NCI-H1436 (cell line): ENCODE data around the gene EIF3J.
"Not testable (repeated sequence)": the region's sequence is repeated elsewhere in the genome, so short reads cannot be mapped to it uniquely, and the experiment has no call there.

Experiments
- DNase-seq: peaks from one replicate; lab custom pipeline; 2025; lab: John Stamatoyannopoulos, UW

EIF3J gene

DNA sequence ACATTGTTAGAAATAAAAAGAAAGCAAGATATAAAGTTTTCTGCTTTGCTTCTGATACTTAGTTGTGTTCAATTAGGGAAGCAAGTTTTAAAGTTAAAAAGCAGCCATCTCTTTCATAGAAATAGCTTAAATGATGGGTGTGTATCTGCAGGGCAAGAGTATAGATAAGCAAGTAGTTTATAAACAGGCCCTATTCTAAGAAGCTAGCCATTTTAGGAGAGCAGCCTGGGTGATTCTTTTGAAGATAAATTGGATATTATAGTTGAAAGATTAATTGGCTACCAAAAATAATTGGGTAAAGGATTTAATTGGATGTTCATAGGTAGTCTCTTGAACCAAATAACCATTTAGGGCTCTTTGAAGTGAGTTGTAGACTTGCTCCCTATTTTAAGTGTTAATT, 5.6 kb downstream of the EIF3J start:
- no peak for DNase-seq

DNA sequence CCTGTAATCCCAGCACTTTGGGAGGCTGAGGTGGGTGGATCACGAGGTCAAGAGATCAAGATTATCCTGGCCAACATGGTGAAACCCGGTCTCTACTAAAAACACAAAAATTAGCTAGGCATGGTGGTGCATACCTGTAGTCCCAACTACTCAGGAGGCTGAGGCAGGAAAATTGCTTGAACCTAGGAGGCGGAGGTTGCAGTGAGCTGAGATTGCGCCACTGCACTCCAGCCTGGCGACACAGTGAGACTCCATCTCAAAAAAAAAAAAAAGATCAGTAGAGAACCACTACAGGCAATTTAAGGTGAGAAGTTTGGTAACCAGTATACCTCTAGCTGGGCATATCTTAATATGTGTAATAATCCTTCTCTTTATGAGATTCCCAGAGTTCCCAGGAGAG, 7.8 kb downstream of the EIF3J start:
- not testable (repeated sequence) for DNase-seq

DNA sequence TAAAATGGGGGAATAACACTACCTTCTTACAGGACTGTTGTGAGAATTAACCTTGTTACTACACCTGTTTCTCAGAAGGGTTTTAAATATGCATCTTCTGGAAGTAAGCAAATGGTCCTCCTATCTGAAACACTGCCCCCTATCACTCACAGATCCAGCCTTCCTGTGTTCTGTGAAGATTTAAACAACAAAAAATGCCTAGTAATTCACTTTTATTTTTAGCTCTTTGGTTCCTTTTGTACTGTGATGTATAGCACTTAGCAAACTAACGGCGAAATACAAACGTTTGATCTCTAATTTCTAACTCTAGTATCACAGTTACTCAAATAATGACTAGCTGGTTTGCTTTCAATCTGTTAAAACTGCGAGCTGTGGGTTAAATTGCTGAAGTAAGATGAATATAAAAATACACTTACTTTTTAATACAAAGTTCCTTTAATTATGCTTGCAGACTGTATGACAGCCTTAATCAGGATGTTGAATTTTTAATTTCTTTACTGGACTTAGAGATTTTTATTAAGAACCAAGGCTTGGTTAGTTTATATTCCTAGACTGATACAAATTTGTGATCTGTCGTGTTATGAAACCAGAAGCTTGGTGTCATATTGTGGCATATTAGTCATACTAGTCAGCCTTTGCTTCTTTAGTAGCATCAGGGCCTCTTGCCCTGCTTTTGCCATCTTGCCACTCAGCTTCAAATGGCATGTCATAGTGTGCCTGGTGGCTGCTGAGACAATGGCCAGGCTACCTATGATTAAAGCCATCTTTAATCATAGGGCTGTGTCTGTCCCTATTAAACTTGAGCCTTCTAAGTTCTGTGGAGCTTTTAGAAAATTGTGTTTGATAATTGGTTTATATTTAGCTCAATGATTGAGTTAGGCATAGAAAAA, 9.2 kb downstream of the EIF3J start:
- no peak for DNase-seq

DNA sequence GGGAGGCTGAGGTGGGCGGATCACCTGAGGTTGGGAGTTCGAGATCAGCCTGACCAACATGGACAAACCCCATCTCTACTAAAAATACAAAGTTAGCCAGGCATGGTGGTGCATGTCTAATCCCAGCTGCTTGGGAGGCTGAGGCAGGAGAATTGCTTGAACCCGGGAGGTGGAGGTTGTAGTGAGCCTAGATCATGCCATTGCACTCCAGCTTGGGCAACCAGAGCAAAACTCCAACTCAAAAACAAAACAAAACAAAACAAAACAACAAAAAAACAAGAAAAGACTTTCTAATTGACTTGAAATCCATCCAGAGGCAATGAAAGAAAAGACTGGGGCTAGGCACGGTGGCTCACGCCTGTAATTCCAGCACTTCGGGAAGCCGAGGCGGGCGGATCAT, 12.2 kb downstream of the EIF3J start:
- DNase-seq, result not testable (repeated sequence)

DNA sequence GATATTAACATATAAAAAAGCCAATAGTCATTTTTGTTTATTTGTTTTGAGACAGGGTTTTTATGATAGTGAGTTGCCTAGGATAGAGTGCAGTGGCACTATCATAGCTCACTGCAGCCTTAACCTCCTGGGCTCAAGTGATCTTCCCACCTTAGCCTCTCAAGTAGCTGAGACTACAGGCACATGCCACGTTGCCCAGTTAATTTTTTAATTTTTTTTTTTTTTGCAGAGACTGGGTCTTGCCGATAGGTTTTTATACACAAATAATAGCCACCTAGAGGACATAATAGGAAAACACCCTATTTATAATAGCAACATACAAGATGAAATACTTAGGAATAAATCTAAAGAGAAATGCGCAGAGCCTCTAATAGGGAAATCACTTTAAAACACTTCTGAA, 13.3 kb downstream of the EIF3J start:
- DNase-seq, result no peak

DNA sequence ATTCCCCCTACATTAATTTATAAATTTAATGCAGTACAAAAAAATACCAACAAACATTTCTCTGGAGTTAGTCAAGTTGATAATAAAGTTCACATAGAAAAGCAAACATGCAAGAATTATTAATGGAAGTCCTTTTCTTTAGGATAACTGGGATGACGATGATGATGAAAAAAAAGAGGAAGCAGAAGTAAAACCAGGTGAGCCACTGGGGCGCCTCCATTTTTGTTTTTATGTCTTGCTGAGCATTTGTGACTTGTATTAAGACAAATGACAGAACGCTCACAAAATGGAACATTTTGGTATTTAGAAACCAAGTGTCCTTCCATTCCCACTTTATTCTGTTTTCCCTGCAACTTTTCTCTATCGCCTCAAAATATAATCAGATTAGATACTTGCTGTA, 13.8 kb downstream of the EIF3J start:
- no peak for DNase-seq

DNA sequence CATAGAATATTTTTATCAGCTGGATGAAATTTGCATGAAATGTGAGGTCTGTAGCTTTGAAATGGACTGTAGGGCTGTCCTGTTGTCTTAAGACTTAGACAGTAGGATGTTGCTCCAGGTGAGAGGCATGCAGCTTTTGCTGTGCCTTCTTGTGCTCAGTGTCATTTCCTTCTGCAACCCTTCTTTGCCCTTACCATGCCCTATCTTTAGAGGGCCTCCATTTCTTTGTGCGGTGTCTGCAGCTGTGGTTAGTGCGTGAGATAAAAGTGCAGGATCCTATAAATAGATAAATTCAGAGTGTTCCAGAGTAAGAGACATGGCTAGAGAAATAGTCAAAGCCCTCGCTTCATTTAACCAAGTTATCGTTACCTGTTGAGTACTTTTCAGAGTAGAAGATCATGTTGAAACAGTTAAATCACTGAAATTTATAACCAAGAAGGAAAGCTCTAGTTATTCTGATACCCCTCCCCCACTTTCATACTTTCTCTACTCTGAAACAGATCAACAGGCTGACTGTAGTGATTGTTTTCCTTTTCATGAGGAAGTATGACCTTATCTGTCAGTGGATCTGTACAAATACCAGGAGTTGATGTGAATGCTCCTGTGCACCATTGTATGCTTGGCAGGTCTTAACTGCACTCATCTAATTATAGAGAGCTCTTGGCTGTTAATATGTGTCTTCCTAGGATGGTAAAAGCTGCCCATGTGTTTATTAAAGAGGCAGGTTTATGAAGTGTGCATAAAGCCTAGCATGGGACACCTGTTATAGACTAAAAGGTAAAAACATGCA, 18.2 kb downstream of the EIF3J start:
- no peak for DNase-seq

DNA sequence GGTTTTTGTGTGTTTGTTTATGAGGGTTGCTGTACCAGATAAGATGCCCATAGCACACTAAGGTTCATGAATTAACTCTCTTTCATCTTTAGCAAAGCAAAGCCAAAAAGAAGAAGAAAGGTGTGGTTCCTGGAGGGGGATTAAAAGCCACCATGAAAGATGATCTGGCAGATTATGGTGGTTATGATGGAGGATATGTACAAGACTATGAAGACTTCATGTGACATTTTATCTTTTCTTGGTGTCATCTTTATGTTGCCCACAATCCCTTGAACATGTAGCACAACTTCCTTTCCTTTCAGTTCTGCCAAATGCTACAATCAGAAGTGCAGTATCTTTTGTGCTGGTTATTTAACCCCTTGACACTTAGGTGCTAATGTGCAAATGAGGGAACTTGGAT, 24.0 kb downstream of the EIF3J start:
- not testable (repeated sequence) for DNase-seq

DNA sequence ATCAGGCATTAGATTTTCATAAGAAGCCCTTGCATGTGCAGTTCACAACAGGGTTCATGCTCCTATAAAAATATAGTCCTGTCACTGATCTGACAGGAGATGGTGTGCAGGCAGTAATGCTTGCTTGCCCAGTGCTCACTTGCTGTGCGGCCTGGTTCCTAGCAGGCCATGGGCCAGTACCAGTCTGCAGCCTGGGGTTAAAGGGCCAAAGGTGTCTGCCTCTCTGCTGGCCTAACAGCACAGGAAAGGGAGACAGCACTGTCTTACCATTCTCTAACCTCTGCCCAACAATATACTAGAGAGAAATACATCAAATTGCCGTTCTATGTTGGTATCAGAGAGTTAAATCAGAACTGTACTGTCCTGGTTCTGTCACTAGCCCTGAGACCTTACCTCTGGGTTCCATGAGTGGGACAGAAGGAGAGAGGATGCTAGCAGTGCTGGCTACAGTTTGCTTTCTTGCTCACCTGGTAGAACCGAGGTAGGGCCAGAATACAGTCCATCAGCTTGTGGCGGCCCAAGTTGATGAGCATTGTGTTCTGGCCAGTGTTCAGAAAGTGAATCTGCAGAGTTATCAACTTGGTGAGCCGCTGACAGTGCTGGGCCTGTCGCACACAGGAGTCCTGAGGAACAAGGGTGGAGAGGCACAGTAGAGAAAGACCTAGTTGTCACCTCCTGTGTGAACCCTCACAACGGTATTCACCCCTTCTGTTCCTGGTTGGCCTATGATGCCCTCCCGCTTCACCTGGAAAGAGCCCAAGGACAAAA, 28.6 kb downstream of the EIF3J start:
- DNase-seq, result no peak

DNA sequence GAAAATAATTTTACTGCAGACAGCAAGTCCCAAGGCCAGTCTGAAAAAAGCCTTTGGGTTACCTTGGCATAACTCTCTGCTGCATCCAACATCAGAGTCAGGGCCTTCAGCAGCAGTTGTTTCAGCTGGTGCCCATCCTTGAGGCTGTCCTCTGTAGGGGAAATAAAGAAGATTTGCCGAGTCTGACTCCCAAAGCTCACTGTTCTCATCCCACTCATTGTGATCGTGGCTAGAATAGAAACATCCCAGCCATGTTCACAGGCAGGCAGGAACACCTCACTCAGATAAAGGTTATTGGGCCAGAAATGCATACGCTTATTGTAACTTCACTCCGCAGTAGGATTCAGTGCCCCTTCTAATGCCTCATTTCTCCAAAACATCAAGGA, 29.2 kb downstream of the EIF3J start:
- no peak for DNase-seq

DNA sequence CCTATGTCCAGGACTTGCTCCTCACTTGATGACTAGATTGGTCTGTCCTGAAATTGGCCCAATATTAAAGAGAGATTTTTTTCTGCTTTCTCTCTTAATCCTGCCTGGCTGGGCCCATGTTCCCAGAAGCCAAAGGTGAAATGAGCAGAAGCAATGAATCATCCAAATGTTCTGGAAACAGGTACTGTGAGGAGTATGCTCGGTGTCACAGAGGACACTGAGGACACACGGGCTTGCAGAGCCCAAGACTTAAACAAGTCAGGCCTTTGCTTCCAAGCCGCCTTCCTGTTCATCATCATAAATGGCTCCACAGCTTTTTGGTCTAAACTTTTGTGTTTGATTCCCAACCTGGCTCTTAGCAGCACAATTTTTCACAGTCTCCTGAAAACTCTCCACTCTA, 31.4 kb downstream of the EIF3J start:
- DNase-seq, result no peak

DNA sequence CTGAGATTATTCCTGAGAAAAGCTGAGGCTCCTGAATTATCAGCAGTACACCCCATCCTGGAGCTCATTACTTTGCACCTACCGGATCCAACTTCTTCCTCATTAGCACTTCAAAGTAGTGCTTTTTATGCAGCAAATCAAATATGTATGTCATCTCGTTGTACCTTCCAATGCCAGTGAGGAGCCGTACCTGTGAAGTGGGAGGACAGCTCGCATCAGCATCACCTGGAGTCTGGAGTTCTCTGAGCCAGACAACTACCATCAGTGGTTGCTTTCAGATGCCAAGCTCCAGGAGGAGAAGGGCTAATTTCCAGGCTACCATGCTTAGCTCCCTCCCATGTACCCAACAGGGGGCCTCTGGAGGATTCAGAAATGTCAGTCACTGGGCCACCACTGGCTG, 32.4 kb downstream of the EIF3J start:
- DNase-seq, result no peak

DNA sequence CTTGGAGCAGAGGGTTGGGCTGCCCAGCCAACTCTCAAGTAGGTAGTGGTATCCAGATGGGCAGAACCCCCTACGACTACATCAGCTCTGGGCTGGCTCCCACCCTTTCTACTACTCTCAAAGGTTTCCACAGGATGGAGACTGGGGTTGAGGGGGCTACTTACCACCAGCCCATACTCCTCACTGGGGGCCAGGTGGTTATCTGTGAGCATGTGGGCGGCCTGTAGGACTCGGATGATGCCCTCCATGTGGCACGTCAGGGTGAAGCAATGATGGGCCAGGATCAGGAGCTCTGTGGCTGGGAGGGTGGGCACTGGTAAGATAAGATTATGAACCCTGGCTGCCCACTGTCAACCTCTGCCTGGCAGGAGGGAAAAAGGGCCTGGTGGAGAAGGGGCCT, 33.4 kb downstream of the EIF3J start:
- DNase-seq, result no peak

DNA sequence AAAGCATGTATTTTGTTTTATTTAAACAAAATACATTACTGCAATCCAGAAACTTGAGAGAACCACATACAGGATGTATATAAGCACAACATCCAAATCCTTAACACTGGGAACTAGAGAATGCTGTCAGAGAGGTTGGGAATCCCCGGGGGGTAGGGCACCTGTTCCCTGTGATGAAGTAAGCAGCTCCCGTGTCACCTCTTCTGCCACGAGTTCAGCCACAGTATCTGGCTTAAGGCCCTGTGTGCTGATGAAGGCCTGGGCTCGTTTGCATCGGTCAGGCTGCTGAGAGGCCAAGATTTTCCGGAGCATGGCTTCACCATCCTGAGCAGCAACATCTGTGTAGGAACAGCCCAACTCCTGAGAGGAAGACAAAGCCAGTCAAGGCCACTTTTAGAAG, 36.4 kb downstream of the EIF3J start:
- DNase-seq, result no peak

DNA sequence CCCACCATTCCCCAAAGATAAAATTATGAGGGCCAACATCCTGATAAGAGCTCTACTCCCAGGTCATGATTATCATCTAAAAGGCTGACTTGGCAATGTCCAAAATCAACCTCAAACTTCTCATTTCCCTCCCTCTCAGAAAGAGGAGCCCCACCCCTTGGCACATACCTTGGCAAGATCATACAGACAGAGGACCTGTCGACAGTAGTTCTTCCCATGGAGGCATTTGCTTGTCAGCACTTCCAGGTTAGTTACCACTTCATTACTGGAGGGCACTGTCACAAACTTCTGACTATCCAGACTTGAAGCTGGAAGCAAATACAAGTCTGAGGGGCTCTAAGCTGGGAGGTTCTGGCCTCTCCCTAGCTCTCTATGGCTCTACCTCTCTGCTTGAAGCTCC, 37.8 kb downstream of the EIF3J start:
- DNase-seq, result no peak

DNA sequence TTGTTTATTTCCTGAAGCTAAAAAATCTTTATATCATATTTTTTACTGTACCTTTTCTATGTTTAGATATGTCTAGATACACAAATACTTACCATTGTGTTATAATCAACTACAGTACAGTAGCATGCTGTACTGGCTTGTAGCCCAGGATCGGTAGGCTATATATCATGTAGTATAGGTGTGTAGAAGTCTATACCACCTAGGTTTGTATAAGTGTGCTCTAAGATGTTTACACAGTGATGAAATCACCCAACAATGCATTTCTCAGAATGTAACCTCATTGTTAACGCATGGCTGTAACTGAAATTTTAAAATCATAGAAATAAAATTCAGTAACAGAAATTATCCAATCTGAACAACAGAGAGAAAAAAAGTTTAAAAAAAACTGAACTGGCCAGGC, 43.2 kb downstream of the EIF3J start:
- no peak for DNase-seq

DNA sequence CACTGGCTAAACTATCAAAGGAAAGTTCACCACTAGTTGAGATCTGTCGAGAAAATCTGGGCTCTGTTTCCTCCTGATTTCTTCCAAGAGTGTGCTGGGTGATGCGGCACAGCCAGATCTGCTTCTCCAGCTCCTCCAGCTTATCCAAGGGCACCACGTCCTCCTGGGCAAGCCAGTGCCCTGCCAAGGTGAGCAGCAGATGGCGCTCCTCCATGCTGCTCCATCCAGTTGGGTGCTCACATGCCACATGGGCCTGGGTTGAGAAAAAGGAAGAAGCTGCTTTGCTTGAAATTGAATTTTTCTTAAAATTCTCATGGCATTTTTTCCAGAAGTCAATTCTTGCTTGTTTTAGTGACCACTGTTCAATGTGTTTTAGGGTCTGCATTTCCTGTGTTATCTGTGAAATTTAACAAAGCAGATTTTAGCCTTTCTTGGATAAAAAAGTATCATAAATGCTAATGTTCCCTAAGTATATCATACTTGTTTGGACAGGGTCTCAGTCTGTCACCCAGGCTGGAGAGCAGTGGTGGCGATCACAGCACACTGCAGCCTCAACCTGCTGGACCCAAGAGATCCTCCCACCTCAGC, 47.3 kb downstream of the EIF3J start:
- no peak for DNase-seq

DNA sequence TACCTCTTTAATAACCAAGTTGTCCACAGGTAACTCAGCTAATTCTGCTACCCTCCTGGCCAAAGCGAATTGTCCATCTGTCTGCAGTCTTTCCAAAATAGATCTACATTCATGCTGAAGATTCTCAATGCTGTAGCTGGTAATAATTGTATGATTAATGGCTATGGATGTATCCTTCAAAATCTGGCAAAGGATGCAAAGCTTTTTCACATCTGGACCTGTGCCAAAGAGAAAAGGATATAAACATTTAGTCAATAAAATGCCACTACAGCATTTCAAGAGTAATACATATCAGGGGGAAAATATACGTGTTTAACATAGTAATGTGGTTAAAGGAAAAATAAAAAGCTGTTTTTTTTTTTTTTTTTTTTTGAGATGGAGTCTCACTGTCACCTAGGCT, 48.7 kb downstream of the EIF3J start:
- DNase-seq, result no peak

DNA sequence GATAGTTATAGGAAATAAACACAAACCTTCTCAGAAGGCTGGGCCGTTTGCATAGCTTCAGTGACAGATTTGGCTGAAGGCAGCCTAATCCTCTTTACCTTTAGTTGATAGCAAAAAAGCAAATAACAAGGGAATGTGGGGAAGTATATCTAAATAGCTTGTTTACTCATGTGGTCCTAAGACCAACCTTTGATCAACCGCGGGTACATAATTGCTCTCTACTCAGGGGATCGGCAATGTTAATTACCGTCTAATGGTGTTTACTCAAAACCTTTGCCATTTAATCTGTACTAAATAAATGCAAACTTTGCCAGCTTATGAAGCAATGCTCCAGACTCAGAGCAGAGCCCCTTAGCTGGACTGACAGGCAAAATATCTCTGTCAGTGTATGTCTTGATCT, 51.6 kb downstream of the EIF3J start:
- no peak for DNase-seq

DNA sequence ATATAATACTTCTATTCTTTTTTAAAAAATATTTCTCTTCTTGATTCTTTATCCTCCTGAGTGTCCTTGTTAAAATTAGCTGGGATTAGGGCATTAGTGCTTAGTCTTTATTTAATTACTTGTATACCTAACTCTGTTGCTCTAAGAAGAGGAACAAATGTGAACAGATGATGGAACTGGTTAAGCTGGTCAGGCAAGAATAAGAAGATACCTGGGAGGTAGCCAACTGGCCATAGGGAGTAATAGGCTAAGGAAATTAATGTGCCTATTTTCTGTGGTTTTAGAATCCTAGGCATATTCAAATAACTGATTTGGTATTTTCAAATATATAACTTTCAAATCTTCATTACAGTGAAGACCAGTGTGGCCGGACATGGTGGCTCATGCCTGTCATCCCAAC, 54.4 kb downstream of the EIF3J start:
- DNase-seq, result no peak

DNA sequence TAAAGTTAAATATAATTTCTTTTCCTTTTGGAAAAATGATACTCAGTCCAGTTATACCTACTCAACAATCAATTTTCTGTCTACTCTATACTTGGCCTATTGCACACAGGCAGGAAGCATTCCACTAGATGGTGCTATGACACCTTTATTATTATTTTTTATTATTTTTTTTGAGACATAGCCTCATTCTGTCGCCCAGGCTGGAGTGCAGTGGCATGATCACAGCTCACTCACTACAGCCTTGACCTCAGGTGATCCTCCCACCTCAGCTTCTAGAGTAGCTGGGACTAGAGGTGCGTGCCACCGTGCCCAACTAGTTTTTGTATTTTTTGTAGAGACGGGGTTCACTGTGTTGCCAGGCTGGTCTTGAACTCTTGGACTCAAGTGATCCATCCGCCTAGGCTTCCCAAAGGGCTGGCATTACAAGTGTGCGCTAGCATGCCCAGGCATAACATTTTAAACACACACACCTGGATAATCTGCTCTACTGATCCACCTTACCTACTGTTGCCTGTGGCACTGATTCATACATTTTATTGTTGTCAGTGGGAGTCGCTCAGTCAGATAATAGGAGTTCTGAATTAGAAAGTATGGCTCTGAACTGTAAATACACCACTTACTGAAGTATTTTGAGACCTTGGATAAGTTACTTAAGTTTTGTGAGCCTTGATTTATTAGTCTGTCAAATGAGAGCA, 56.2 kb downstream of the EIF3J start:
- no peak for DNase-seq

DNA sequence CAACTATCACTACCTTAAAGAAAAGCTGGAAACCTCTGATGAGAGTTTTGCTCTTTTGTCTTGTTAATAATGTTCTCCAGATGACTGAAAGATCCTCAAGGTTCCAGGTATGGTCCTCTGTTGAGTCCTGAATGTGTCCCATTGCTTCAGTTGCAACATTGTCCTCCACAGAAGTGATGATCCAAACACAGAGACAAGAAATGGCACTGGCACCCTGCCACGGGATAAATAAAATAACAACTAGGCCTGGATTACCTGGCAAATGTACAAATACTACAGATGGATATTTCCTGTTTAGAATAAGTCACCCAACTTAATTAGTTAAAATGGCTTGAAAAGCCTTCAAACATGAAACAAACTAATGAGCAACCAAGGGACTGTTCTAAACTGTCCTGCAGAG, 58.3 kb downstream of the EIF3J start:
- DNase-seq, result no peak
